WERI-Rb-1 (cell line): ENCODE measurements around the gene MXD4.

Source experiments
- DNase-seq: peaks from one replicate; pipeline ENCODE4 v3.0.0-alpha.2; 2020
- H3K27ac ChIP-seq: fragments of 250-450 bp; sonication (Bioruptor Pico); 2 replicates; pipeline ENCODE4 v1.5.1; 2020; ENCODE audit warnings: mild to moderate bottlenecking, moderate library complexity
- H3K27me3 ChIP-seq: fragments of 250-450 bp; sonication (Bioruptor Pico); 2 replicates; pipeline ENCODE4 v1.5.1; 2021; ENCODE audit warnings: mild to moderate bottlenecking, low read depth, moderate library complexity; ENCODE audit not compliant: insufficient read depth, severe bottlenecking
- H3K36me3 ChIP-seq: fragments of 250-450 bp; sonication (Bioruptor Pico); 2 replicates; pipeline ENCODE4 v1.5.1; 2020; ENCODE audit warnings: mild to moderate bottlenecking, moderate library complexity
- H3K4me3 ChIP-seq: 2 replicates; pipeline ENCODE4 v1.5.1; 2011; ENCODE audit warnings: low read depth, mild to moderate bottlenecking, control low read depth, low read length
- H3K9me3 ChIP-seq: fragments of 250-450 bp; sonication (Bioruptor Pico); 2 replicates; pipeline ENCODE4 v1.5.1; 2021; ENCODE audit warnings: mild to moderate bottlenecking, moderate library complexity; ENCODE audit not compliant: severe bottlenecking
- TF ChIP-seq, protein P1 (sequence below): IDR thresholded peaks from 2 replicates; pipeline ENCODE4 v1.5.1; 2011; ENCODE audit warnings: low read depth, mild to moderate bottlenecking, control low read depth, inconsistent platforms, low read length

Gene MXD4

DNA sequence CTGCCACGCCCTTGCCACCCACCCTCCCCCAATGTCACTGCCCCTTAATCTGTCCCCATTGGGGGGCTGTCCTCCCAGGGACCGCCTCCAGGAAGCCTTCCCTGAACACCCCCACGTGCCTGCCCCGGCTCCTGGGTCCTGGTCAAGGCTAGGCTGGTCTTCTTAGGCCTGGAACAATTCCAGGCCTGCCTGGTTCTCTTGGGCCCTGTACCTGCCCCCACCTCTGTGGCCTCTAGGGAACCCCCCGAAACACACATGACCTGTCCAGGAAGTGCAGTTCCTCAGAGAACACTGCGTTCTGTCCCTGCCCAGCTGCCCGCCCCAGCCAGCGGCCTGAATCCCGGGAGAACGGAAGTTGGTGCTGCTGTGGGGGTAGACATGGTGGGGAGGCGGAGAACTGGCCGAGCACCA lies 5.1 kb downstream of the MXD4 start:
- Histone ChIP-seq H3K27ac (no peak overlapping the region), H3K9me3 (no peaks in the 10 kb centered on the region), H3K4me3 (no peak overlapping the region), H3K27me3 (no peaks in the 10 kb centered on the region), H3K36me3 (peaks cover 58% of the 10 kb centered on the region)
- TF ChIP-seq, protein P1, sequence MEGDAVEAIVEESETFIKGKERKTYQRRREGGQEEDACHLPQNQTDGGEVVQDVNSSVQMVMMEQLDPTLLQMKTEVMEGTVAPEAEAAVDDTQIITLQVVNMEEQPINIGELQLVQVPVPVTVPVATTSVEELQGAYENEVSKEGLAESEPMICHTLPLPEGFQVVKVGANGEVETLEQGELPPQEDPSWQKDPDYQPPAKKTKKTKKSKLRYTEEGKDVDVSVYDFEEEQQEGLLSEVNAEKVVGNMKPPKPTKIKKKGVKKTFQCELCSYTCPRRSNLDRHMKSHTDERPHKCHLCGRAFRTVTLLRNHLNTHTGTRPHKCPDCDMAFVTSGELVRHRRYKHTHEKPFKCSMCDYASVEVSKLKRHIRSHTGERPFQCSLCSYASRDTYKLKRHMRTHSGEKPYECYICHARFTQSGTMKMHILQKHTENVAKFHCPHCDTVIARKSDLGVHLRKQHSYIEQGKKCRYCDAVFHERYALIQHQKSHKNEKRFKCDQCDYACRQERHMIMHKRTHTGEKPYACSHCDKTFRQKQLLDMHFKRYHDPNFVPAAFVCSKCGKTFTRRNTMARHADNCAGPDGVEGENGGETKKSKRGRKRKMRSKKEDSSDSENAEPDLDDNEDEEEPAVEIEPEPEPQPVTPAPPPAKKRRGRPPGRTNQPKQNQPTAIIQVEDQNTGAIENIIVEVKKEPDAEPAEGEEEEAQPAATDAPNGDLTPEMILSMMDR: no peak
- no peak for DNase-seq

- Histone ChIP-seq H3K27ac (no peak overlapping the region), H3K9me3 (no peaks in the 10 kb centered on the region), H3K36me3 (peaks cover 61% of the 10 kb centered on the region), H3K27me3 (no peaks in the 10 kb centered on the region), H3K4me3 (no peak overlapping the region)
- DNase-seq: no peak
- TF ChIP-seq, protein P1: no peak
These were observed 5.7 kb downstream of the MXD4 start for GRCh38 chr4:2256156-2256731.

DNA sequence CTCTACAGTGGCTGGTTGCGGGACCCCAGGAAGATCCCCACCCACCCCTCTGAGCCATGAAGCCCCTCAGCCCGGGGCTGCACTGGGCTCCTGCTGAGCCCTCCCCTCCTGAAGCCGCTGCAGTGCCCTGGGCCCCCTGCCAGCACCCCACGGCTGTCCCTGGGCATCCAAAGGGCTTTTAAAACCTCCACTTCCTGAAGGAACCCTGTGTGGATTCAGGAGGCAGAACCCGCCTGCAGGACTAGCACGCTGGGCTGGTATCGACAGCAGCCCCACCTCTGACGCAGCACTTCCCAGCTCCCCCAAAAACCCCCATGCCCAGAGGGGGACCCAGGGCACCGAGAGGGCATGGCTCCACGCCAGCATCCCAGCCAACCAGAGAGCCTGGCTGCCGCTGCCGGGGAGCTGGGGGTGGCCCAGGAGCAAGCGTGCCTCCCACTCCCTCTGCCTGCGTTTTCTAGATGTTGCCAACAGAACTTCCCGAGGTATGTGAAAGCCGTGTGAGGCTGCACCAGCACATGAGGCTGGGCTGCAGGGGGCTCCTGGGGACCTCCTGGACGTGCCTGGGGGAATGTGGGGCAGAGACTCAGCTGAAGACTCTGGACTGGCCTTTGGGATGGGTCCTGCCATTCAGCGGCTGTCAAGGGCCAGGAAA lies 6.3 kb downstream of the MXD4 start:
- Histone ChIP-seq H3K36me3 (peaks cover 66% of the 10 kb centered on the region), H3K9me3 (no peaks in the 10 kb centered on the region), H3K4me3 (no peak overlapping the region), H3K27ac (no peak overlapping the region), H3K27me3 (no peaks in the 10 kb centered on the region)
- TF ChIP-seq, protein P1: no peak
- no peak for DNase-seq

- no peak for DNase-seq
- TF ChIP-seq, protein P1: no peak
- Histone ChIP-seq H3K36me3 (peaks cover 66% of the 10 kb centered on the region), H3K27me3 (no peaks in the 10 kb centered on the region), H3K9me3 (no peaks in the 10 kb centered on the region), H3K27ac (no peak overlapping the region), H3K4me3 (no peak overlapping the region)
These were observed 7.0 kb downstream of the MXD4 start for GRCh38 chr4:2254665-2255500.

DNA sequence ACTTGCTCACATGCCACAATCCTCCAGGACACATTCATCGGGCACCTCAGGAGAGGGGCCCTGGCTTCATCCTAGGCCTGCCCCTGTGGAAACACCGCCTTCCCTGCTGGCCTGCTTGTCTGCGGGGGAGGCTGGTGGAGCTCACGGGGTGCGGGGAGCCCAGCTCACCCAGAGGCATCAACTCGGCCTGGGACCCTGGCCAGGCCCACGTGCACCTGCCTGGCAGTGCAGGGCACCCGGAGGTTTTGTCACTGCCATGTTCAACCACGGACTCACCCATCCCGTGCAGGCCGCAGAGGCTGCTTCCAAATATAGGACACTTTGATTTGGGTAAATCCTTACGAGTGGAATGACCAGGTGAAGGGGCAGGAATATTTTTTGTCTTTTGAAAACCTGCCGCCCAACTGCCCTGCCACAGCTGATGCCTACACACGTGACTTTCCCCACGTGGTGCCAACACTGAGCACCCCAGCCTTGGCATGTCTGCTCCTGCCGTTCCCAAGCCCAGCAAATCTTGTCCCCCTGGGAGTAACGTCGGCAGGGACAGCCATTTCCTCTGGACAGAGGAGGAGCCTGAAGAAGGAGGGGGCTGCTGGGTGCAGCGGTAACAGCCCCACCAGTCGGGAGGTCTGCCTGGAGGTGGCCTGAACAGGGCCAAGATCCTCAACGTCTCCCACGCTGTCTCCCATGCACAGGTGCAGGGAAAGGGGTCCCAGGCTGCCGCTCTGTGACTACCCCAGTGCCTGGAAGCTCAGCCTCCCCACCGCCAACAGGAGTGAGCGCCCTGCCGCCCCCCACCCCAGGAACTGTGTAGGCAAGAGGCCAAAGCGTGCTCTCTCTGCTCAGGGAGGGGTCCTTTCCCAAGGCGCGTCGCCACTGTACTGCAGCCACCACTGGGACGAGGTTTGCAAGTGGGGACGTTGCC lies 8.5 kb downstream of the MXD4 start:
- TF ChIP-seq, protein P1: no peak
- peaks cover 59% of the 10 kb centered on the region for H3K36me3 ChIP-seq
- no peaks in the 10 kb centered on the region for H3K9me3 ChIP-seq

More for the DNA sequence above, 8.5 kb downstream of the MXD4 start:
- H3K27ac ChIP-seq: no peak overlapping the region
- no peaks in the 10 kb centered on the region for H3K27me3 ChIP-seq
- no peak for DNase-seq
- H3K4me3 ChIP-seq: no peak overlapping the region
